ENCODE measurements around the gene FGD1.

FGD1 gene

GRCh38 chrX:54470054-54470760, 25.8 kb downstream of the FGD1 start:
- DNase-seq: no peak

- peak; percentile 39 for DNase-seq
Measured at GRCh38 chrX:54452920-54453319, 43.1 kb downstream of the FGD1 start.

- DNase-seq: no peak
Measured at GRCh38 chrX:54449929-54450328, 46.1 kb downstream of the FGD1 start.

GRCh38 chrX:54447461-54447860, 48.6 kb downstream of the FGD1 start:
- DNase-seq: no peak

GRCh38 chrX:54446084-54446483, 50.0 kb downstream of the FGD1 start:
- no peak for DNase-seq

GRCh38 chrX:54444752-54445151, 51.3 kb downstream of the FGD1 start:
- DNase-seq: no peak

GRCh38 chrX:54442790-54443189, 53.2 kb downstream of the FGD1 start:
- DNase-seq: no peak

- peak; percentile 91 for DNase-seq
Measured at GRCh38 chrX:54439960-54440871, 55.8 kb downstream of the FGD1 start, which contains the start of gene TSR2. TSS of gene TSR2 (plus strand) at chrX:54440404. CDS start at chrX:54440422, 18 bp downstream.

GRCh38 chrX:54435121-54435520, 60.9 kb downstream of the FGD1 start:
- no peak for DNase-seq

GRCh38 chrX:54430519-54430918, 65.5 kb downstream of the FGD1 start:
- DNase-seq: no peak

GRCh38 chrX:54427837-54428424, 68.1 kb downstream of the FGD1 start:
- peak; percentile 69 for DNase-seq

GRCh38 chrX:54423161-54423888, 72.7 kb downstream of the FGD1 start:
- DNase-seq: no peak

GRCh38 chrX:54422168-54422567, 73.9 kb downstream of the FGD1 start:
- no peak for DNase-seq

GRCh38 chrX:54419559-54420302, 76.3 kb downstream of the FGD1 start:
- DNase-seq: no peak

- no peak for DNase-seq
Measured at GRCh38 chrX:54416965-54417364, 79.1 kb downstream of the FGD1 start.

GRCh38 chrX:54415534-54416350, 80.3 kb downstream of the FGD1 start:
- DNase-seq: no peak

GRCh38 chrX:54413753-54414152, 82.3 kb downstream of the FGD1 start:
- DNase-seq: no peak

- no peak for DNase-seq
Measured at GRCh38 chrX:54411732-54412131, 84.3 kb downstream of the FGD1 start.

GRCh38 chrX:54407266-54407665, 88.8 kb downstream of the FGD1 start:
- no peak for DNase-seq

- no peak for DNase-seq
Measured at GRCh38 chrX:54397113-54397512, 98.9 kb downstream of the FGD1 start.
